ENCODE measurements around the gene AK1. TPM values are rescaled to one million over a fixed set of nuclear protein-coding genes. Genes with fewer than 3 reads are reported as not detected.

The AK1 gene
- total RNA-seq, 1 experiment from 2014 or later, result 12.2 TPM

DNA sequence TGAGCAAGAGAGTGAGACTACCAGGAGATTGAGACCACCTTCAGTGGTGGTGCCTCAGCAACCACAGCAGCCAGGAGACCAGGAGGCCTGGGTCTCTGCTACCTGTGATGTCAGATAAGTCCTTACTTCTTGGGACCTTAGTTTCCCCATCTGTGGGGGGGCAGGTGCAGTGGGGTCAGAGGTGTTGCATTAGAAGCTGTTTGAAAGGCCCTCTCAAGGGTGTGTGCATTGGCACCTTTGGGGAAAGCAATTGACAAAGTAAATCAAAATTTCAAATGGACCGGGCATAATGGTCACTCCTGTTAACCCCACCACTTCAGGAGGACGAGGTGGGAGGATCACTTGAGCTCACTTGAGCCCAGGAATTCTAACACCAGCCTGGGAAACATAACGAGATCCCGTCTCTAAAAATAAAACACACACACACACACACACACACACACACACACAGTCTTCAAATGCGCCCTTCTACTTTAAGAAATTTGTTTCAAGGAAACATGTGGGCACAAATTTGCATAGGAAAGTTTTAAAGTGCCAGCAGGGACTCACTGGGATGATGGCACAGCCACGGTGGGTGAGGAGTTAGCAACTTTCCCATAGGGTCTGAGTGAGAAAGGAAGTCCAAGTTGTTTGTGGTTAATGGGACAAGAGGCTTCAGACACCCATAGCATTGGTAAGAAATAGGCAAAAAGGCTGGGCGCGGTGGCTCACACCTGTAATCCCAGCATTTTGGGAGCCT, 1.3 kb upstream of the AK1 start:
- CTCF ChIA-PET, result no interaction called here

DNA sequence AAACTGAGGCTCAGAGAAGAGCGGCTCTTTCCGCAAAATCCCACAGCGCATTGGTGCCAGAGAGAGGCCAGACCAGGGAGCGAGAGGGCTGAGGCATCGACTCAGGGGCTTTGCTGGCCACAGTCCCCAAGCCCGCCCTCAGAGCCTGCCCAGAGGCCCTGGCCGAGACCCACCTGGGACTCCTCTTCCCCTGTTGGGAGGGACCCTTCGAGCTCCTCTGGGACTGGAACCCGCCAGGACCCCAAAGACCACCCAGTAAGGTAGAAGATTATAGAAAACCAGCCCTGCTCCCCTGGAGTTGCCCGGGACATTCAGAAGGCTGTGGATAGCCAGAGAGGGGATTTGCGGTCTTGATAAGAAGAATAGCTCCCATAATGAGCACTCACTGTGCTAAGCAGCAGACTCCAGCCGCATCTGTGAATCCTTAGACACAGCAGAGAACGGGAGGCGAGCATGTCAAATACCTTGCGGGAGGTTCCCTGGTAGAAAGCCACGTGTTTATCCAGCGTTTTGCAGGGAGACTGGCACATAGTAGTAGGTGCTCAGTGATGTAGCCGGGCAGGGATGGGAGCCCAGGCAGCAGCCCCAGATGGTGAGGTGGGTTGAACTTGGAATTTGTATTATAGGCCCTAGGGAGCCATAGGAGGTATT, 651 bp upstream of the AK1 start:
- no peak for DNase-seq
- Mint-ChIP-seq H3K4me3 (ENCODE audit: low read depth, unreplicated experiment) (peak overlapping the region; percentile 60), H3K4me1 (ENCODE audit: low read depth, unreplicated experiment) (no peaks in the 10 kb centered on the region), H3K36me3 (ENCODE audit: insufficient read depth, unreplicated experiment) (peaks cover 16% of the 10 kb centered on the region), H3K27ac (ENCODE audit: unreplicated experiment) (no peak overlapping the region), H3K9me3 (ENCODE audit: low read depth, unreplicated experiment) (no peaks in the 10 kb centered on the region), H3K27me3 (ENCODE audit: unreplicated experiment) (no peaks in the 10 kb centered on the region)
- intact Hi-C loops (cut with micrococcal nuclease; ENCODE audit: unreplicated experiment), result no loop called here
- CTCF ChIA-PET, result no interaction called here
- TF ChIP-seq, protein P1, sequence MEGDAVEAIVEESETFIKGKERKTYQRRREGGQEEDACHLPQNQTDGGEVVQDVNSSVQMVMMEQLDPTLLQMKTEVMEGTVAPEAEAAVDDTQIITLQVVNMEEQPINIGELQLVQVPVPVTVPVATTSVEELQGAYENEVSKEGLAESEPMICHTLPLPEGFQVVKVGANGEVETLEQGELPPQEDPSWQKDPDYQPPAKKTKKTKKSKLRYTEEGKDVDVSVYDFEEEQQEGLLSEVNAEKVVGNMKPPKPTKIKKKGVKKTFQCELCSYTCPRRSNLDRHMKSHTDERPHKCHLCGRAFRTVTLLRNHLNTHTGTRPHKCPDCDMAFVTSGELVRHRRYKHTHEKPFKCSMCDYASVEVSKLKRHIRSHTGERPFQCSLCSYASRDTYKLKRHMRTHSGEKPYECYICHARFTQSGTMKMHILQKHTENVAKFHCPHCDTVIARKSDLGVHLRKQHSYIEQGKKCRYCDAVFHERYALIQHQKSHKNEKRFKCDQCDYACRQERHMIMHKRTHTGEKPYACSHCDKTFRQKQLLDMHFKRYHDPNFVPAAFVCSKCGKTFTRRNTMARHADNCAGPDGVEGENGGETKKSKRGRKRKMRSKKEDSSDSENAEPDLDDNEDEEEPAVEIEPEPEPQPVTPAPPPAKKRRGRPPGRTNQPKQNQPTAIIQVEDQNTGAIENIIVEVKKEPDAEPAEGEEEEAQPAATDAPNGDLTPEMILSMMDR (IDR thresholded peaks at IDR 0.05; ENCODE audit: unreplicated experiment), result no peak
- no TSS peak for BruUV-seq (replicated peaks)

More for the DNA sequence above, 1.3 kb upstream of the AK1 start:
- TF ChIP-seq, protein P1 (IDR thresholded peaks at IDR 0.05; ENCODE audit: unreplicated experiment), result no peak
- DNase-seq, result no peak
- intact Hi-C loops (cut with micrococcal nuclease; ENCODE audit: unreplicated experiment), result no loop called here
- Mint-ChIP-seq H3K4me3 (ENCODE audit: low read depth, unreplicated experiment) (no peak overlapping the region), H3K9me3 (ENCODE audit: low read depth, unreplicated experiment) (no peaks in the 10 kb centered on the region), H3K27me3 (ENCODE audit: unreplicated experiment) (no peaks in the 10 kb centered on the region), H3K4me1 (ENCODE audit: low read depth, unreplicated experiment) (no peaks in the 10 kb centered on the region), H3K27ac (ENCODE audit: unreplicated experiment) (peak overlapping the region; percentile 27), H3K36me3 (ENCODE audit: insufficient read depth, unreplicated experiment) (peaks cover 16% of the 10 kb centered on the region)
- BruUV-seq (replicated peaks), result no TSS peak

DNA sequence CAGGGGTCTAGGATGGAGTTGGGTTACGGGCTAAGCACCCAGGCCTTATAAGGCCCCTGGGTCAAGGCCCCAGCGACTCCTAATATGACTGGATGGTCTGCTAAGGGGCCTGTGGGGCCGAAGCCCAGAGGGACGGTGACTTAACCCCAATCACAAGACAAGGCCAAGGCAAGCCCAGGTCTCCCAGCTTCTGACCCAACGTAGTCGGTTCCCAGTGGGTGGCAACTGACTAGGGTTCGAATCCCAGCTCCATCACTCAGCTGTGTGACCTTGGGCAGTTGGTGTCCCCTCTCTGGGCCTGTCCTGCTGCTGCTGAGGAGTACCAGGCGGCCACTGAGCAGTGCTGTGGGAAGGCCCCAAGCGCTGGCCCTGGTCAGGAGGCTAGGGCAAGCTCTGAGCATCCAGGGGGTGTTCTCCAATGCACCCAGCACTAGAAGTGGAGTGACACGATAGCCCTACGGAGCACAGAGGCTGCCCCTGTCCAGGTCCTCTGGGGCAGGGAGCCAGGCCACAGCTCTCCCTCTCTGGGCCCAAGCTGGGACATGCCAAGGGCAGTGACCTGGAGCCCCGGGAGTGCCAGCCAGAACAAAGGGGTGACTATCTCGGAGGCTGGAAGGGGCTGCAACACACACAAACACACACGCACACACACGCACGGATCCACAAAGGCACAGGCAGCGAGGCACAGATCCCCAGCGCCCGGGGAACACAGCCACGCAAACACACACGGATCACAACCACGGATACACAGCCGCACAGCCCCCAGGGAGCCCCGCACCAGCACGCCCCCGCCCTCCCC, 512 bp downstream of the AK1 start:
- H3K27ac Mint-ChIP-seq (ENCODE audit: unreplicated experiment), result no peak overlapping the region
- BruUV-seq (replicated peaks), result no TSS peak
- H3K4me1 Mint-ChIP-seq (ENCODE audit: low read depth, unreplicated experiment), result no peaks in the 10 kb centered on the region
- no peaks in the 10 kb centered on the region for H3K27me3 Mint-ChIP-seq (ENCODE audit: unreplicated experiment)
- no peak for DNase-seq
- H3K36me3 Mint-ChIP-seq (ENCODE audit: insufficient read depth, unreplicated experiment), result peaks cover 11% of the 10 kb centered on the region
- CTCF ChIA-PET, result no interaction called here
- TF ChIP-seq, protein P1 (IDR thresholded peaks at IDR 0.05; ENCODE audit: unreplicated experiment), result no peak
- H3K4me3 Mint-ChIP-seq (ENCODE audit: low read depth, unreplicated experiment), result peak overlapping the region; percentile 60
- intact Hi-C loops (cut with micrococcal nuclease; ENCODE audit: unreplicated experiment), result no loop called here
- no peaks in the 10 kb centered on the region for H3K9me3 Mint-ChIP-seq (ENCODE audit: low read depth, unreplicated experiment)

DNA sequence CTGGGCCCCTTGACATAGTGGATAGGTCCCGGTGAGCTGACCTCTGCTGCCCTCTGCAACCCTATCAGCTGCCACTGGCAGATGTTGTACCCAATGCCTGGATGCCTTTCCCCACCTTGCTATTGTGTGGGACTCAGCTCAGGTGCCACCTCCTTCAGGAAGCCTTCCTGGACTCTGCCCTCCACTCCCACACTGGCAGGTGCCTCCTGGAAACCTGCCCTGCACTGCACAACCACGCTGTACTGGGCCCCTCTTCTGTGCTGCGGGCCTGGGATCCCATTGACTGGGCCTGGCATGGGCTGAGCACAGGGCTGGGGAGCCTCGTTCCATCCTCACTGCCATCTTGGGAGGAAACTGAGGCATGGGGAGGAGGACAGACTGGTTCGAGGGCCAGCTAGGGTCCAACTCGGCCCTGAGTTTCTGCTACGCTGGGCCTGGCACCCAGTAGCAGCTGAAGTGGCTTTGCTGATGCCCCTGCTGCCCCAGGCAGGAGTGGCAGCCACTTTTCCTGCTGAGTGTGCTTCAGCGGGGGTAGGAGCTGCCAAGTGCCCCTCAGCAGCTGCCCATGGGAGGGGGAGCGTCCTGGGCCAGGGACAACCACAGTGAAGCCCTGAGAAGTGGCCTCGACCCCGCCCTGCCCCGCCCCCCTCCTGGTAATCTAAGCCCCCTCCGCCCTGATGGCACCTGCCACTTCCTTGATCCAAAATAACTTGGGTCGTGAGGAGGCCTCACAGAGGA, 1.3 kb downstream of the AK1 start:
- no TSS peak for BruUV-seq (replicated peaks)
- H3K4me3 Mint-ChIP-seq (ENCODE audit: low read depth, unreplicated experiment), result no peak overlapping the region
- CTCF ChIA-PET, result no interaction called here
- TF ChIP-seq, protein P1 (IDR thresholded peaks at IDR 0.05; ENCODE audit: unreplicated experiment), result no peak
- H3K27me3 Mint-ChIP-seq (ENCODE audit: unreplicated experiment), result no peaks in the 10 kb centered on the region
- no peak overlapping the region for H3K27ac Mint-ChIP-seq (ENCODE audit: unreplicated experiment)
- peaks cover 11% of the 10 kb centered on the region for H3K36me3 Mint-ChIP-seq (ENCODE audit: insufficient read depth, unreplicated experiment)
- H3K9me3 Mint-ChIP-seq (ENCODE audit: low read depth, unreplicated experiment), result no peaks in the 10 kb centered on the region
- H3K4me1 Mint-ChIP-seq (ENCODE audit: low read depth, unreplicated experiment), result no peaks in the 10 kb centered on the region
- no peak for DNase-seq
- intact Hi-C loops (cut with micrococcal nuclease; ENCODE audit: unreplicated experiment), result no loop called here
